HL-60 (cell line): Measurements from ENCODE around the gene HS3ST4.

ENCODE experiments used
- DNase-seq, 2 experiments: peaks; one replicate each; pipeline ENCODE4 v3.0.0-alpha.2; 2010 to 2020; ENCODE audit warnings: low read depth in 1 of 2, low spot score in 1 of 2
- H3K27ac ChIP-seq: fragments of 250-450 bp; sonication (Bioruptor Pico); replicated peaks from 2 replicates; pipeline ENCODE4 v1.5.1; 2020; ENCODE audit warnings: mild to moderate bottlenecking, moderate library complexity
- H3K27me3 ChIP-seq: fragments of 250-450 bp; sonication (Bioruptor Pico); 2 replicates; pipeline ENCODE4 v1.5.1; 2021; ENCODE audit warnings: mild to moderate bottlenecking, moderate library complexity; ENCODE audit not compliant: insufficient read depth, poor library complexity, severe bottlenecking
- H3K4me3 ChIP-seq: replicated peaks from 2 replicates; pipeline ENCODE4 v1.5.1; 2011; ENCODE audit warnings: mild to moderate bottlenecking, control low read depth, low read length; ENCODE audit not compliant: insufficient read depth
- CTCF ChIP-seq: IDR thresholded peaks from one replicate; pipeline ENCODE4 v1.5.1; 2011; ENCODE audit warnings: low read length, control low read depth, inconsistent platforms; ENCODE audit not compliant: insufficient read depth
- GABPA ChIP-seq: IDR thresholded peaks from 2 replicates; pipeline ENCODE4 v1.6.1; 2012; ENCODE audit warnings: low read depth
- POLR2AphosphoS5 ChIP-seq: IDR thresholded peaks from 2 replicates; pipeline ENCODE4 v1.6.1; 2012; ENCODE audit warnings: low read depth
- REST ChIP-seq: IDR thresholded peaks from 2 replicates; pipeline ENCODE4 v1.6.1; 2012; ENCODE audit warnings: low read depth; ENCODE audit not compliant: insufficient replicate concordance
- SPI1 ChIP-seq: IDR thresholded peaks from 2 replicates; pipeline ENCODE4 v1.6.1; 2012; ENCODE audit warnings: low read depth, mild to moderate bottlenecking, borderline replicate concordance

HS3ST4 gene

GRCh38 chr16:26155221-26155620 lies 463.5 kb downstream of the HS3ST4 start:
- Histone ChIP-seq H3K4me3 (no peak overlapping the region), H3K27me3 (no peaks in the 10 kb centered on the region), H3K27ac (no peak overlapping the region)
- no peak for DNase-seq
- no peak for TF ChIP-seq CTCF
- TF ChIP-seq SPI1: no peak
- no peak for TF ChIP-seq REST
- TF ChIP-seq GABPA: no peak
- no peak for TF ChIP-seq POLR2AphosphoS5

- Histone ChIP-seq H3K27ac (no peak overlapping the region), H3K4me3 (no peak overlapping the region), H3K27me3 (no peaks in the 10 kb centered on the region)
- TF ChIP-seq REST: no peak
- TF ChIP-seq CTCF: no peak
- TF ChIP-seq GABPA: no peak
- no peak for TF ChIP-seq POLR2AphosphoS5
- no peak for TF ChIP-seq SPI1
- DNase-seq: no peak
Observed at GRCh38 chr16:26157319-26157718, 465.6 kb downstream of the HS3ST4 start.

- H3K27me3 ChIP-seq: no peaks in the 10 kb centered on the region
- TF ChIP-seq CTCF (no peak), POLR2AphosphoS5 (no peak), REST (no peak), SPI1 (no peak), GABPA (no peak)
- H3K4me3 ChIP-seq: no peak overlapping the region
- no peak overlapping the region for H3K27ac ChIP-seq
- DNase-seq: no peak
Observed at GRCh38 chr16:26158142-26158759, 466.5 kb downstream of the HS3ST4 start.
